OCI-LY1 (cell line): Measurements from ENCODE around the gene OVAAL.

Source experiments
- H2AFZ ChIP-seq: fragments of 200-600 bp; sonication (generic), shearing (Covaris generic); 2 replicates; pipeline ENCODE4 v1.6.0; 2014; ENCODE audit warnings: antibody characterized with exemption, mild to moderate bottlenecking, low read length
- H3F3A ChIP-seq: fragments of 200-600 bp; sonication (generic), shearing (Covaris generic); 2 replicates; pipeline ENCODE4 v1.6.0; 2014; ENCODE audit warnings: mild to moderate bottlenecking, antibody characterized with exemption, low read length, moderate library complexity; ENCODE audit not compliant: insufficient read depth
- H3K27ac ChIP-seq: fragments of 200-600 bp; sonication (generic); 2 replicates; pipeline ENCODE4 v1.5.1; 2014; ENCODE audit warnings: low read length, mixed run types, mild to moderate bottlenecking, low read depth; ENCODE audit not compliant: poor library complexity, severe bottlenecking
- H3K27me3 ChIP-seq: fragments of 200-600 bp; sonication (generic); 2 replicates; pipeline ENCODE4 v1.6.0; 2014; ENCODE audit warnings: antibody characterized with exemption, mild to moderate bottlenecking, low read length, moderate library complexity; ENCODE audit not compliant: insufficient read depth
- H3K36me3 ChIP-seq: fragments of 200-600 bp; sonication (generic); 2 replicates; pipeline ENCODE4 v1.6.1; 2014; ENCODE audit warnings: mild to moderate bottlenecking, antibody characterized with exemption, low read length, moderate library complexity, mixed read lengths; ENCODE audit not compliant: insufficient read depth
- H3K4me1 ChIP-seq: fragments of 200-600 bp; sonication (generic); 2 replicates; pipeline ENCODE4 v1.5.1; 2014; ENCODE audit warnings: mild to moderate bottlenecking, low read length, moderate library complexity; ENCODE audit not compliant: insufficient read depth, severe bottlenecking
- H3K4me2 ChIP-seq: fragments of 200-600 bp; sonication (generic), shearing (Covaris generic); 2 replicates; pipeline ENCODE4 v1.6.1; 2014; ENCODE audit warnings: low read length
- H3K4me3 ChIP-seq: fragments of 200-600 bp; sonication (generic); 2 replicates; pipeline ENCODE4 v1.5.1; 2014; ENCODE audit warnings: low read length, low read depth, mild to moderate bottlenecking, mixed read lengths; ENCODE audit not compliant: poor library complexity, severe bottlenecking
- H3K79me2 ChIP-seq: fragments of 200-600 bp; shearing (Covaris generic); 2 replicates; pipeline ENCODE4 v1.6.1; 2016; ENCODE audit warnings: mixed run types, low read length, mixed read lengths; ENCODE audit not compliant: insufficient read depth
- H3K9ac ChIP-seq: fragments of 200-600 bp; sonication (generic), shearing (Covaris generic); 2 replicates; pipeline ENCODE4 v1.6.1; 2014; ENCODE audit warnings: mild to moderate bottlenecking, low read length, mixed read lengths
- H3K9me2 ChIP-seq: fragments of 200-600 bp; sonication (generic), shearing (Covaris generic); 2 replicates; pipeline ENCODE4 v1.6.1; 2014; ENCODE audit warnings: low read depth, mild to moderate bottlenecking, low read length, mixed read lengths
- H3K9me3 ChIP-seq: fragments of 200-600 bp; shearing (Covaris generic); 2 replicates; pipeline ENCODE4 v1.6.1; 2014; ENCODE audit warnings: low read length, mixed read lengths
- H4K20me1 ChIP-seq: fragments of 200-600 bp; sonication (generic), shearing (Covaris generic); 2 replicates; pipeline ENCODE4 v1.6.0; 2016; ENCODE audit warnings: mild to moderate bottlenecking, low read length; ENCODE audit not compliant: insufficient read depth
- EZH2 ChIP-seq: fragments of 200-600 bp; sonication (generic), shearing (Covaris generic); IDR thresholded peaks from 2 replicates; pipeline ENCODE4 v1.8.0; 2017; ENCODE audit warnings: borderline replicate concordance, mixed run types, mild to moderate bottlenecking, antibody characterized with exemption, low read length, moderate library complexity, mixed read lengths
- TF ChIP-seq, protein P1 (sequence below): fragments of 200-600 bp; sonication (generic), shearing (Covaris generic); IDR thresholded peaks from 2 replicates; pipeline ENCODE4 v1.5.1; 2017; ENCODE audit warnings: mild to moderate bottlenecking, antibody characterized with exemption, low read length, moderate library complexity, mixed read lengths

OVAAL gene

DNA sequence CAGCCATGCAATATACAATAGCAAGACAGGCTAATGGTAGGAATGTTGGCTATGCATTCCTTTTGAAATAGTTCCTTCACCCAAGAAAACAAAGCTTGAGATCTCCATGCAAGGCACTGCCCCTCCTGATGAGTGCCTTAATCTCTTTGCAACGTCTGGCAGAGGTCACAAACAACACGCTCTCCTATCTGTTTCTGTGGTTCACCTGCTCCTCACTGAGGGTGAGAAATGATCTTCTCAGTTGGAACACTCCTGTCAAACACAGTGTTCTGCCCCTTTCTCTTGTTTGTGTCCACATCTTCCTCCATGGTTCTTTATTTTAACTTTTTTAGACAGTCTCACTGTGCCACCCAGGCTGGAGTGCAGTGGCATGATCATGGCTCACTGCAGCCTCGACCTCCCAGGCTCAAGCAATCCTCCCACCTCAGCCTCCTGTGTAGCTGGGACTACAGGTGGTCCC lies 51.8 kb downstream of the OVAAL start:
- no peak overlapping the region for H3K27ac ChIP-seq
- TF ChIP-seq, protein P1, sequence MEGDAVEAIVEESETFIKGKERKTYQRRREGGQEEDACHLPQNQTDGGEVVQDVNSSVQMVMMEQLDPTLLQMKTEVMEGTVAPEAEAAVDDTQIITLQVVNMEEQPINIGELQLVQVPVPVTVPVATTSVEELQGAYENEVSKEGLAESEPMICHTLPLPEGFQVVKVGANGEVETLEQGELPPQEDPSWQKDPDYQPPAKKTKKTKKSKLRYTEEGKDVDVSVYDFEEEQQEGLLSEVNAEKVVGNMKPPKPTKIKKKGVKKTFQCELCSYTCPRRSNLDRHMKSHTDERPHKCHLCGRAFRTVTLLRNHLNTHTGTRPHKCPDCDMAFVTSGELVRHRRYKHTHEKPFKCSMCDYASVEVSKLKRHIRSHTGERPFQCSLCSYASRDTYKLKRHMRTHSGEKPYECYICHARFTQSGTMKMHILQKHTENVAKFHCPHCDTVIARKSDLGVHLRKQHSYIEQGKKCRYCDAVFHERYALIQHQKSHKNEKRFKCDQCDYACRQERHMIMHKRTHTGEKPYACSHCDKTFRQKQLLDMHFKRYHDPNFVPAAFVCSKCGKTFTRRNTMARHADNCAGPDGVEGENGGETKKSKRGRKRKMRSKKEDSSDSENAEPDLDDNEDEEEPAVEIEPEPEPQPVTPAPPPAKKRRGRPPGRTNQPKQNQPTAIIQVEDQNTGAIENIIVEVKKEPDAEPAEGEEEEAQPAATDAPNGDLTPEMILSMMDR = no peak
- no peak for TF ChIP-seq EZH2
- H3K4me1 ChIP-seq = peaks cover 21% of the 10 kb centered on the region
- H3K79me2 ChIP-seq = no peaks in the 10 kb centered on the region
- no peak overlapping the region for H3K9ac ChIP-seq
- no peaks in the 10 kb centered on the region for H3K9me2 ChIP-seq
- H3K27me3 ChIP-seq = no peaks in the 10 kb centered on the region
- no peak overlapping the region for H2AFZ ChIP-seq
- H3K4me3 ChIP-seq = no peak overlapping the region
- H3K9me3 ChIP-seq = no peaks in the 10 kb centered on the region
- no peaks in the 10 kb centered on the region for H4K20me1 ChIP-seq
- H3F3A ChIP-seq = 0 out of 2 replicates have a peak, but pooled peaks cover 5% of the 10 kb centered on the region
- no peak overlapping the region for H3K4me2 ChIP-seq
- H3K36me3 ChIP-seq = no peaks in the 10 kb centered on the region

DNA sequence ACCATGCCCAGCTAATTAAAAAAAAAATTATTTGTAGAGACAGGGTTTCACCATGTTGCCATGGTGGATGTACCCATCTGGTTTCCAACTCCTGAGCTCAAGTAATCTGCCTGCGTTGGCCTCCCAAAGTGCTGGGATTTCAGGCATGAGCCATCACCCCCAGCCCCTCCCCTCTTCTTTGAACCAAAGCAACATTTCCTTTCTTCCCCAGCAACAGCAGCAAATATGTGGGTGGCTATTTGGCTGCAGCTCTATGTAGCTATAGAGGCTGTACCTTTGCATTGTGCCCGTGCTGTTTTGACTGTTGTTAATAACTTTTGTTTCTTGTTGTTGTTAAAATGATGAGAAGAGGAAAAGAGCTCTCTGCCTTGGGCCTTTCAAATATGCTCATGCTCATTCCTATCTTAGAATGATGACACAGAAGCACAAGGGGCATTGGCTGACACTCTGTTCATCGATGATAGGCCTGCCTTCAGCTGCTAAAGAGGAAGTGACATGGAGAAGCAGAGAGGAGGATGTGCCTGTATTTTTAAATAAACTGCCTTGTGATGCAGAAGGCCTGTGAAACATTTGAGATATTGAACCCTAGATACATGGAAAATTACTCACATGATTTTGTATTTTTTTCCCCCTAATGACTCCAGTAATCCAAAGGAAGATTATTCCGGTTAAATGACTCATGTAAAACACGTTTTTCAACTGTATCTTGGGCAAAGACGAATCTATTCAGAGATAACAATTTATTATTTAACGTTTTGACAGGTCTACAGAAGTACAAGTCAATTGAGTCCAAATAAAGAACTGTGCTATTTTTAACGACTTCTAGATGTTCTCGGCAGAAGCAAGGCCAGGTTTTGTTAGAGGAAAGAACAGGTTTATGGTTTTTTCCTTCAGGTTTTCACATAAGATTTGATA lies 52.5 kb downstream of the OVAAL start:
- peak overlapping the region; percentile 16 for H3K27ac ChIP-seq
- H3F3A ChIP-seq = 0 out of 2 replicates have a peak, but pooled peaks cover 5% of the 10 kb centered on the region
- no peaks in the 10 kb centered on the region for H4K20me1 ChIP-seq
- TF ChIP-seq EZH2 = no peak
- TF ChIP-seq, protein P1 = no peak
- no peaks in the 10 kb centered on the region for H3K36me3 ChIP-seq
- peak overlapping the region; percentile 96 for H2AFZ ChIP-seq
- peak overlapping the region; percentile 36; the same call in 1 of the 2 replicates for H3K4me2 ChIP-seq
- H3K4me3 ChIP-seq = no peak overlapping the region
- no peaks in the 10 kb centered on the region for H3K79me2 ChIP-seq
- H3K9me3 ChIP-seq = no peaks in the 10 kb centered on the region
- H3K9me2 ChIP-seq = no peaks in the 10 kb centered on the region
- no peaks in the 10 kb centered on the region for H3K27me3 ChIP-seq
- peaks cover 21% of the 10 kb centered on the region for H3K4me1 ChIP-seq
- H3K9ac ChIP-seq = no peak overlapping the region

DNA sequence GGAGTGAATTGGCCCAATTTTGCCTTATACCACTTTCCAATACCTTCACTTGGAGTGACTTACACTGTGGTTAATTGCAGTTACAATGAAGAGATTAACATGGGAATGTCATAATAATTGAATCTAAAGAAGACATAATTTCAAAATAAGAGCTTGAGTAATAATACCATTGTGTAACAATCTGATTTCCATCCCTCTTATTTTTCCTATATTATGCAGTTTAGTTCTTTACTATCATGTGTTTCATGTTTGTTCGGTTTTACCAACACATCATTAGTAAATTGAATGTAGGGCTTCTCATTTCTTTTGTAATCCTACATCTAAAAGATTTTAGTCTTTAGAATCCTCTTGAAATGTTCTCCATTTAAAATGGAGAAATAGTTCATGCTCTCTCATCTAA lies 53.9 kb downstream of the OVAAL start:
- H3K79me2 ChIP-seq = no peaks in the 10 kb centered on the region
- no peaks in the 10 kb centered on the region for H3K27me3 ChIP-seq
- H3K27ac ChIP-seq = no peak overlapping the region
- no peaks in the 10 kb centered on the region for H3K36me3 ChIP-seq
- H3K4me3 ChIP-seq = no peak overlapping the region
- H2AFZ ChIP-seq = no peak overlapping the region
- no peaks in the 10 kb centered on the region for H3K9me3 ChIP-seq
- peaks cover 25% of the 10 kb centered on the region for H3K4me1 ChIP-seq
- no peak for TF ChIP-seq EZH2
- TF ChIP-seq, protein P1 = no peak
- no peak overlapping the region for H3K9ac ChIP-seq
- no peaks in the 10 kb centered on the region for H3K9me2 ChIP-seq
- H4K20me1 ChIP-seq = no peaks in the 10 kb centered on the region
- no peak overlapping the region for H3K4me2 ChIP-seq
- H3F3A ChIP-seq = 0 out of 2 replicates have a peak, but pooled peaks cover 5% of the 10 kb centered on the region
